Body of pancreas (tissue), 4 donors: ENCODE data around the gene SLC9A1.

Experiments
- CTCF ChIP-seq, 7 experiments: fragments of 450-650 bp in 4 of 7; fragments of 200-600 bp in 3 of 7; sonication (generic) in 3 of 7; IDR thresholded peaks; one replicate each; pipeline ENCODE4 v1.5.1; 2016 to 2019; ENCODE audit warnings: antibody characterized with exemption in 7 of 7
- POLR2A ChIP-seq, 3 donors: fragments of 450-650 bp; IDR thresholded peaks; one replicate each; pipeline ENCODE4 v1.6.1; 2016; ENCODE audit warnings: antibody characterized with exemption in 3 of 3, mild to moderate bottlenecking in 2 of 3

- no peak for TF ChIP-seq CTCF (IDR thresholded peaks at IDR 0.05)
- TF ChIP-seq POLR2A (IDR thresholded peaks at IDR 0.05), result no peak
These were observed 51.4 kb downstream of the SLC9A1 start for GRCh38 chr1:27103498-27103897.
